Measurements from ENCODE around the gene TTC3.
"Not testable (repeated sequence)": the region's sequence is repeated elsewhere in the genome, so short reads cannot be mapped to it uniquely, and the experiment has no call there.

Gene TTC3

DNA sequence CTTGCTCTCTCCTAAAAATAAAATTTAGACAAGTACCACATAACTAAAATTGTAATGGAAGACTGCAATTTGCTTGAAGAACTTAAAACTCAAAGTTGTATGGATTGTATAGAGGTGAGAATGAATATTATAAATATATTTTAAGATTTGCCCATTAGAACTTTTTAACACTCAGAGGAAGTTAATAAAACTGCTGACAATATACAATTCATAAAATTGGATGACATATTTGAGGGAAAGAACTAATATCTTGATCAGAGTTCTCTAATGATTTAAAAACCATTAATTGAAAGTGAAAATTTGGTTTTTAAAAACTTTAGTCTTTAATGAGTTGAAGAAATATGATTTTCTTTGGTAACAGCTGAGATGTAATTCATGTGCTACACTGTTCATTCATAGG lies 20.9 kb downstream of the TTC3 start:
- DNase-seq: no peak

DNA sequence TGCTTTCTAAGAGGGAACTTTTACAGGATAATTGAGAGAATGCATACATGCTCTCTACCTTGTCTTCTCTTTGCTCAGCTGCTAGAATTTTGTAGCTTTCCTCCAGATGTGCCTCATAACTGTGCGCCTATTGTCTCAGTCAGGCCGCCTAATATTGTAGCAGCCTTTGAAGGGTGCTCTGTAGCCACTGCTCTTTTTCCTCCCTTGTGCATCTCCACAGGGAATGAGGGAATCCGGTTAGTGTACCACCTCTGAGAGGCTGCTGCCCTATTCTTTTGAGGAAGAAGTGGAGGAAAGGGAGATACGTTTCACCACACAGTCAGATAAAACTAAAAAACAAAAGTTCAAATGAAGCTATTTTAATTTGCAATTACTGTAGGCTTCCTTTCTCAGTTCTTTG lies 22.8 kb downstream of the TTC3 start:
- no peak for DNase-seq

DNA sequence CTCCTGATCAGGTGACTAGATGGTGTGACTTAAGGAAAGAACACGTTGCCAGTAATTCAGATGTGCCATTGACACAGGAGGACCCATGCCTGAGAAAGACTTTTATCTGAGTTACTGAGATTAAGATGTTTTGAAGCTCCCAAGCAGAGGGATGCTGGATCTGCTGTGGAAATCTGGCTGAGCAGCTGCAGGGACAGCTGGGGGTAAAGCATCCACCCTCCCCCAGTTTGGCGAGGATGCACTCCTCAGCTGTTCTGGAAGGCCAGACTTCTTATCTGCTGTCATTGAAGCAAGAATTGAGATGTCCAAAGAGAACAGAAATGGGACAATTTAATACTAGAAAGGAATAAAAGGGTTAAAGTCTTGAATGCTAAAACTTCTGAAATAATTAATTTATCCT lies 25.7 kb downstream of the TTC3 start:
- DNase-seq: no peak

DNA sequence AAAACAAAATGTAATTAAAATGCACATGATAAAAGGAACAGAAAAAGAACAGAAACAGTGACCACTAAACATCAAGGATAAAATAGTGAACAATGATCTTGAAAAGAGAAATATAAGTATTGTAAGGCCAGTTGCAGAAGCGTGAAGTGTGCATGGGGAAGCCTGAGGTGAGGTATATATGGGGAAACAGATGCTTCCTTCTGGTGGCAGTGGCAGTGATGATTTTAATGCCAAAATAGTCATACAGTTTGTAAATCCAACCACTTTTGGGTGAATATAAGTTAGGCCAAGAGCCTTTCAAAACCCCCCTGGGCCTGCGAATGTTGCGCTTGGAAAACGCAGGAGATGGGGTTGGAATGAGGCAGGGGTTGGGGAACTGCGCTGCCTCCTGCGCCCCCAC lies 27.3 kb downstream of the TTC3 start:
- no peak for DNase-seq

DNA sequence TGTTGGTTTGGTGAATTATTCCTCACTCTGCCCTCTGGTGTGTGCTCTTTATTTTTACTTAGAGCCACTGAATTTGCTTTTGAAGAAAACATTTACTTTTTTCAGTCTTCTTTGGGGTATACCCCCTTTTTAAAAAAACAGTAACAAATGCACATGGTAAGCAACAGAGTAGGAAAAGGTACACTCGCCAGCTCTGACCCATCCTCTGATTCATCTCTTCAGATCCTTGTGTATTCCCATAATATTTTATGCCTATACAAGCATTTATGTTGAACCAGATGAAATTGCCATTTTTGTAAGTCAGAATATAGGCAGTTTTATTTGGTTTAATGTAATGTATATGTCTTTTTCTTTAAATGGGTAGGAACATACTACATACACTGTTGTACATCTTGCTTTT lies 28.3 kb downstream of the TTC3 start:
- DNase-seq: no peak

DNA sequence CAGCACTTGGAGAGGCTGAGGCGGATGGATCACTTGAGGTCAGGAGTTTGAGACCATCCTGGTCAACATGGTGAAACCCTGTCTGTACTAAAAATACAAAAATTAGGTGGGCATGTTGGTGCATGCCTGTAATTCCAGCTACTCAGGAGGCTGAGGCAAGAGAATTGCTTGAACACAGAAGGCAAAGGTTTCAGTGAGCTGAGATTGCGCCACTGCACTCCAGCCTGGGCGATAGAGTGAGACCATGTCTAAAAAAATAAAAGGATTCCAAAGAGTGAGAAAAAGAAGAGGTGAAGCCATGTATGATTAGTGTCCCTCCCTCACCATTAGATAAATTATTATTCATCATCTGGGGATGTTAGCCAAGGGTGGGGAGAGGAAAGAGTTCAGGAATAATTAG lies 29.7 kb downstream of the TTC3 start:
- not testable (repeated sequence) for DNase-seq

DNA sequence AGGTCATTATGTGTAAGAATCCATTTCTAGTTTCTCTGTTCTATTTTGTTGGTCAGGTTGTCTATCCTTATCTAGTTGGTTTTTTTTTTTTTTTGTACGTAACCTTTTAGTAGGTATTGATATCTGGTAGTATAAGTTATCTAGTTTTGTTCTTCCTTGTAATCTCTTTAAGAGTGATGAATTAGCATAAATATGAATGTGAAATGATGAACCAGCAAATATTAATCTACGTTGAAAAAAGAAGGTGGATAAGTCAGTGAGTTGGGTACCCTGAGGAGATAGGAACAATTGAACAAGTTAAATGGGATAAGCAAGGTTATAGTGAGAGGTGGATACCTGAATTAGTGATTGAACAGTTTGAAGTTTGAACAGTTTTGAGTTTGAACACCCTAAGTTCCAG lies 33.9 kb downstream of the TTC3 start:
- no peak for DNase-seq

DNA sequence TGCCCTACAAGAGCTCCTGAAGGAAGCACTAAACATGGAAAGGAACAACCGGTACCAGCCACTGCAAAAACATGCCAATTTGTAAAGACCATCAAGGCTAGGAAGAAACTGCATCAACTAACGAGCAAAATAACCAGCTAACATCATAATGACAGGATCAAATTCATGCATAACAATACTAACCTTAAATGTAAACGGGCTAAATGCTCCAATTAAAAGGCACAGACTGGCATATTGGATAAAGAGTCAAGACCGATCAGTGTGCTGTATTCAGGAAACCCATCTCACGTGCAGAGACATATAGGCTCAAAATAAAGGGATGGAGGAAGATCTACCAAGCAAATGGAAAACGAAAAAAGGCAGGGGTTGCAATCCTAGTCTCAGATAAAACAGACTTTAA lies 38.0 kb downstream of the TTC3 start:
- DNase-seq: not testable (repeated sequence)

DNA sequence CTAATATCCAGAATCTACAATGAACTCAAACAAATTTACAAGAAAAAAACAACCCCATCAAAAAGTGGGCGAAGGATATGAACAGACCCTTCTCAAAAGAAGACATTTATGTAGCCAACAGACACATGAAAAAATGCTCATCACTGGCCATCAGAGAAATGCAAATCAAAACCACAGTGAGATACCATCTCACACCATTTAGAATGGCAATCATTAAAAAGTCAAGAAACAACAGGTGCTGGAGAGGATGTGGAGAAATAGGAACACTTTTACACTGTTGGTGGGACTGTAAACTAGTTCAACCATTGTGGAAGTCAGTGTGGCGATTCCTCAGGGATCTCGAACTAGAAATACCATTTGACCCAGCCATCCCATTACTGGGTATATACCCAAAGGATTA lies 41.2 kb downstream of the TTC3 start:
- DNase-seq: not testable (repeated sequence)

DNA sequence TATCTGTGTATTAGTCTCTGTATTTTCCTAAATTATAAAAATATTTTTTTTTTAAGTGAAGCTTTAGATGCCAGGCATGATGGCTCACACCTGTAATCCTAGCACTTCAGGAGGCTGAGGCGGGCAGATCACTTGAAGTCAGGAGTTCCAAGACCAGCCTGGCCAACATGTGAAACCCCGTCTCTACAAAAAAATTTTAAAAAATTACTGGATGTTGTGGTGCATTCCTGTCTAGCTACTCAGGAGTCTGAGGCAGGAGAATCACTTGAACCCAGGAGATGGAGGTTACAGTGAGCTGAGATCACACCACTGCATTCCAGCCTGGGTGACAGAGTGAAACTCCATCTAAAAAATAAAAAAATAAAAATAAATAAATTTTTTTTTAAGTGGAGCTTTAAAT lies 43.4 kb downstream of the TTC3 start:
- not testable (repeated sequence) for DNase-seq

DNA sequence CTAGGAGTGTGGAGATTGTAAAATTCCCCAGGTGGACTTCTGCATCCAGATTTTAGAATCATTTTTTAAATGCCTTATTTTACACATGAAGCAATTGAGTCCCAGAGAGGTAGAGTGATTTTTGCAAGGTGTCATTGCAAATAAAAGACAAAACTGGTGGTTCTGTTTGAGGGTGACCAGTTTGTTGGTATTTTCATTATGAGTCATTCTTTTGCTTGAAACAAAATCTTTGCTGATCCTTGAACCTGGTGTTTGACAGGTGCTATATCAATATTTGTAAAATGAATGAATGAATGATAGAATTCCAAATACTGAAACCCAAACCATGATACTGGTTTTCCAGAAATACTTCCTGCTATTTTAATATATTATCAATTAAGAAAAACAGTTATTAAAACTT lies 44.1 kb downstream of the TTC3 start:
- DNase-seq: no peak

DNA sequence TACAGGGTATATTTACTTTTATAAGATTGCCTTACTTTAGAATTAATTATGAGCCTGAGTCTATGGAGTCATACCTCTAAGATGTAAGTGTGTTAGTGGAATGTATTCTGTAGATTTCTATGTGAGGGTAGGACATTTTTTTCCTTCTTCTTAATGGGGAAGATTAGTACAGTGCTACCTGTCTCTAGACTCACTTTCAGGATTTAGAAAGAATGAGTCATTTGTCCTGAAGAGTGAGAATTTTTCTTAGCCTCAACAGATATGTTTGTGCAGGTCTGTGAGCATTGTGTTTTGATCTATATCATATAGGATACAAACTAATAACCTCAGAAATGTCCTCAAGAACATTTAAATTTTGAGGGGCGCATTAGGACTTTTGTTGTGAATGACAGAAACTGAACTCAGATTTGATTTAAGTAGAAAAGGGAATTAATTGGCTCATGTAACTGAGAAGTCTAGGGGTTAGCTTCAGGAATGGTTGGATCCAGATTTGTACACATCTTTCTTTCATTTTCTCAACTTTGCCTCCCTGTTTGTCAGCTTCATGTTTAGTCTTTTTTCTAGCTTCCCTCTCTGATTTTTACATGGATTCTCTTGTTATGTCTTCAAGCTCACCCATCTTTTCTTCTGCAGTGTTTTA lies 45.3 kb downstream of the TTC3 start:
- no peak for DNase-seq

DNA sequence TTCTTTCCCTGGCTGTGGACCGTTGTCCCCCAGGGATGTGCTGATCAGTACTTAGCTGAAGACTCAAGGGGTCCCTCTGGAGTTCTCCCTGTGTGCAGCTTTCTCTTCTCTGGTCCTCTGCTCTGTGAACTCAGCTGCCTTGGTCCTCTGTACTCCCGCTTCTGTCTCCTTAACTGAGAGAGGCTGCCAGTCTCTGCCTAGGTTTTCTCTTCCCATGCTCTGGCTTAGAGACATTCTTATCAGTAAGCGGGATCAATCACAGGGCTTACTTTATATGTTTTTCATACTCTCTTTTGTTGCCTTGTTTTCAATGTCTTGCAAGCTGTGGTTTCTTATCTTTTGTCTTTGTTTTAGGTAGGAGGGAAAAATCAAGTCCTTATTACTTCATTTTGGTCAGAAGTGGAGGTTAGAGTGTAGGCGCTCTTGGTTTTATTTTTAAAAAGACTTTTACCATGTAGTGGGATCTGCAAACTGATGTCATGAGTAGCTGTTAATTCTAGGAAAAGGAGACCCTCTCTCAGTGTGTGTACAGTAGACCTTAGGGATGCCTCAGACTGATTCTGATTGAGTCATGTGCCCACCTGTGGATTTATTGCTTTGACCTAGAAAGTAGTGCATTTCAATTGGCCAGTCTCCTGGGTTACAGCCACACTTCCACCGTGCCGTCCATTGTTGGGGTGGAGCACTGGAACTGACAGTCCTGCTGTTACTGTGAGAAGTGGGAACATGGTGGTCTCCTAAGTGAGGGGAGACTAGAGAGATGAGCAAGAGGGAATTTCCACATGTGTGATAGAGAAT lies 46.6 kb downstream of the TTC3 start:
- no peak for DNase-seq

DNA sequence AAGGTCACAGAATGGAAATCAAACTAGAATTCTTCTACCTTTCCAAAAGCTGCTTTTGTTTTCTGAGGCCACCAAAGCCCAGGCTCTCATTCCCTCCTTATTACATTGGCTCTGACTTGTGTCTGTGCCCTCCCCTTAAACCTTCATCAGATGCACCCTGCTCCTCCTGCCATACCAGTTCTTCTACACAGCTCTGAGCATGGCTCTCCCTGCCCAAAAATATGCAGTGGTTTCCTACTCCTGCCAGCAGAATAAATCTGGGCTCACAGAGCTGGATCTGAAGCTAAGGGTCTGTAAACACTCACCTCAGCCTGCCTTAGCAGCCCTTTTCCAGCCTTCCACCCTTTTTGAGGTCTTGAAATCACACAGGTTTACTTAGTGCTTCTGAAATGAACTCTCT lies 55.0 kb downstream of the TTC3 start:
- no peak for DNase-seq

DNA sequence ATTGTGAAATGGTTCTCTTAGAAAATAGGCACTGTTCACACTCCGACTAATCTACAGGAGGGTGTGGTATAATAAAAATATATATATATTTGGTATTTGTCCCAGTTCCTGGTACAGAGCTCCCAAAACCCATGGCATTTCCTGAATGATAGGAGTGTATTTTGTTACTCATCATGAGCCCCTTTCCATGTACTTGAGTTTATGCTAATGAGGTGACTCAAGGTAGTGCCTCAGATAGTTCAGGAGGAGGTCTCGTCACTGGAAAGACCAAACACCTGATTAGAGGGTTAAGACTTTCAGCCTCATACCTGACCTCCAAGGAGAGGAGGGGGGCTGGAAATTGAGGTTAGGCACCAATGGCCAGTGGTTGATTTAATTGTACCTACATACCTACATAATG lies 57.9 kb downstream of the TTC3 start:
- no peak for DNase-seq

DNA sequence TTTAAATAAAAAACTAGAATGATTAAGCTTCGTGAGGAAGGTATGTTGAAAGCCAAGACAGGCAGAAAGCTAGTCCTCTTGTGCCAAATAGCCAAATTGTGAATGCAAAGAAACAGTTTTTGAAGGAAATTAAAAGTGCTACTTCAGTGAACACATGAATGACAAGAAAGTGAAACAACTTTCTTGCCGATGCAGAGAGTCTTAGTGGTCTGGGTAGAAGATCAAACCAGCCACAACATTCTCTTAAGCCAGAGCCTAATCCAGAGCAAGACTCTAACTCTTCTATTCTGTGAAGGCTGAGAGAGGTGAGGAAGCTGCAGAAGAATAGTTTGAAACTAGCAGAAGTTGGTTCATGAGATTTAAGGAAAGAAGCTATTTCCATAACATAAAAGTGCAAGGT lies 63.2 kb downstream of the TTC3 start:
- no peak for DNase-seq

DNA sequence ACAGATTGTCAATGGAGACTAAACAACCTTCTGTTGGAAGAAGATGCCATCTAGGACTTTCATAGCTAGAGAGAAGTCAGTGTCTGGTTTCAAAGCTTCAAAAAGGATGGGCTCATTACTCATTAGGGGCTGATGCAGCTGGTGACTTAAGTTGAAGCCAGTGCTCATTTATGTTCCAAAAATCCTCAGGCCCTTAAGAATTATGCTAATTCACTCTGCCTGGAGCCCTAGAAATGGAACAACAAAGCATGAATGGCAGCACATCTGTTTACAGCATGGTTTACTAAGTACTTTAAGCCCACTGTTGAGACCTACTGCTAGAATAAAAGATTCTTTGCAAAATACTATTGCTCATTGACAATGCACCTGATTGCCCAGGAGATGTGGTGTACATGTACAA lies 63.7 kb downstream of the TTC3 start:
- DNase-seq: no peak

DNA sequence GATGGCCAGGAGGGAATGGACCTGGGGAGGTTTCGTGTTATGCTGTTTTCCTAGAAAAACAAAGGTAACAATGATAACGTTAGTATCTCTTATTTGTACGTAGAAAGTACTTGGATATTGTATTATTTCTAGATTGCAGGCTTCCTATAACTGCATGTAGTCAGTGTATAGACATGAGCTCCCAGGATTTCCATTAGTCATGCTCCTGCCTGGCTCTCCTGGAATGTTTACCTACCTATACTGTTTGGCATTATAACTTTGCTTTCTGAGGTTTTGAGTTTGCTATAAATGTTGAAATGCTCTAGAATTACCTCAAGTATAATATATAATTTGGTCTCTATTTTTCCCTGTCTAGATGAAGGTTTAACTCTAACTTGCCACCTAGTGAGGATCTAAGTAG lies 66.1 kb downstream of the TTC3 start:
- DNase-seq: no peak

DNA sequence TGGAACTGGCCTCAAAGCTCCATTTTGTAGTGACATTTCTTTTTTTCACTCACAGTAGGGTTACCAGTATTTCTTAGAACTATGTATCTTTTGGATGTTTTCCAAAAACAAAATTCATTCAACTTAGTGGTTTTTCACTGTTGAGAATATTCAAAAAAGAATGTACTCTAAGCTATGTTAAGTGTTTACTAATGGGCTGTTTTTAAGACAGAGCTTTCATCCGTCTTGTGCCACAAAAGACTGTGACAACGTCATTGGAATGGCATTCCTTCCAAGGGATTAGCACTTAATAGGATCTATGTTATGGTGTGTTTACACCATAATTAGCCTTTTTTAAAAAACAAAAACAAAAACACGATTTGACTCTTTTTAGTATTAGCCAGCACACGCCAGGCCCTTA lies 66.8 kb downstream of the TTC3 start:
- DNase-seq: no peak

DNA sequence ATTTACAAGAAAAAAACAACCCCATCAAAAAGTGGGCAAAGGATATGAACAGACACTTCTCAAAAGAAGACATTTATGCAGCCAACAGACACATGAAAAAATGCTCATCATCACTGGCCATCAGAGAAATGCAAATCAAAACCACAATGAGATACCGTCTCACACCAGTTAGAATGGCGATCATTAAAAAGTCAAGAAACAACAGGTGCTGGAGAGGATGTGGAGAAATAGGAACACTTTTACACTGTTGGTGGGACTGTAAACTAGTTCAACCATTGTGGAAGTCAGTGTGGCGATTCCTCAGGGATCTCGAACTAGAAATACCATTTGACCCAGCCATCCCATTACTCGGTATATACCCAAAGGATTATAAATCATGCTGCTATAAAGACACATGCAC lies 70.3 kb downstream of the TTC3 start:
- not testable (repeated sequence) for DNase-seq

DNA sequence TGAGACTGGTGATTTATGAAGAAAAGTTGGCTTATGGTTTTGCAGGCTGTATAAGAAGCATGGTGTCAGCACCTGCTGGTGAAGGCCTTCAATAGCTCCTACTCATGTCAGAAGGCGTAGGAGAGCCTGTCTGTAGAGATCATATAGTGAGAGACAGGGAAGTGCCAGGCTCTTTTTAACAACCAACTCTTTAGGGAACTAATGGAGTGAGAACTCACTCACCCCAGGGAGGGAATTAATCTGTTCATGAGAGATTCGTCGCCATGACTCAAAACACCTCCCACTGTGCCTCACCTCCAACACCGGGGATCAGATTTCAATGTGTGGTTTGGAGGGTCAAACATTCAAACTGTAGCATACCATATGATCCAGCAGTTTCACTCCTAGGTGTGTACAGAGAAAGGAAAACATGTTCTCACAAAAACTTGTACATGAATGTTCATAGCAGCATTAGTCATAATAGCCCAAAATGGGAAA lies 72.6 kb downstream of the TTC3 start:
- DNase-seq: no peak

DNA sequence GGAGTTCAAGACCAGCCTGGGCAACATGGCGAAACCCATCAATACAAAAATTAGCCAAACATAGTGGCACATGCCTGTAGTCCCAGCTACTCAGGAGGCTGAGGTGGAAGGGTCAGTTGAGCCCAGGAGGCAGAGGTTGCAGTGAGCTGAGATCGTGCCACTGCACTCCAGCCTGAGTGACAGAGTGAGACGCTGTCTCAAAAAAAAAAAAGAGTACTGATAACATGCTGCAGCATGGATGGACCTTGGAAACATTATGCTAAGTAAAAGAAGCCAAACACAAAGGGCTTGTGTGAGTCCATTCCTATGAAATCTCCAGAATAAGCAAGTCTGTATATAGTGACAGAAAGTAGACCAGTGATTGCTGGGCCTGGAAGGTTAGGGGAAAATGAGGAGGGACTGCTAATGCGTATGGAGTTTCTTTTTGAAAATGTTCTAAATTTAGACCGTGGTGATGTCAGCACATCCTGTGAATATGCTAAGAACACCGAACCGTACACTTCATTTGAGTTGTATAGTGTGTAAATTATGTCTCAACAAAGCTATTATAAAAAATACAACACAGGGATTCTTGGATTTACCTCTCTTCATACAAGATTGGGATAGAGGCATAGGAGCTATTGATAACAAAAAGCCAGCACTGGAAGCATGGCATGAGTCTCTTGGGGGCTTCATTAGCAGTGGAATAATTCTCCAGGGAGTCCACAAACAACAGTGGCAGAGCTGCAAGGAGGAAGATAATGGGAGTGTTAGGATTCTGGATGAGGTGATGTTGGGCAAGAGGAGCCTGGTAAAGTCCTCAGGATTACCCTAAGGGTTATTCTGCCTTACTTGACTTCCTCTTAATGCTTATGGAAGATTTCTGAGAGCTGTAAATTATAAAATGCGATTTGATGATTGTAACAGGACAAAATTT lies 73.5 kb downstream of the TTC3 start:
- no peak for DNase-seq

All from hypothalamus (tissue), 51 donors.